HL-60 (cell line): ENCODE measurements around the gene DNAH8.

Source experiments
- GABPA ChIP-seq: IDR thresholded peaks from 2 replicates; pipeline ENCODE4 v1.6.1; 2012; ENCODE audit warnings: low read depth
- POLR2AphosphoS5 ChIP-seq: IDR thresholded peaks from 2 replicates; pipeline ENCODE4 v1.6.1; 2012; ENCODE audit warnings: low read depth
- SPI1 ChIP-seq: IDR thresholded peaks from 2 replicates; pipeline ENCODE4 v1.6.1; 2012; ENCODE audit warnings: low read depth, mild to moderate bottlenecking, borderline replicate concordance
- TF ChIP-seq, protein P1 (sequence below): IDR thresholded peaks from one replicate; pipeline ENCODE4 v1.5.1; 2011; ENCODE audit warnings: low read length, control low read depth, inconsistent platforms; ENCODE audit not compliant: insufficient read depth
- TF ChIP-seq, protein P2 (sequence below): IDR thresholded peaks from 2 replicates; pipeline ENCODE4 v1.6.1; 2012; ENCODE audit warnings: low read depth; ENCODE audit not compliant: insufficient replicate concordance

DNA sequence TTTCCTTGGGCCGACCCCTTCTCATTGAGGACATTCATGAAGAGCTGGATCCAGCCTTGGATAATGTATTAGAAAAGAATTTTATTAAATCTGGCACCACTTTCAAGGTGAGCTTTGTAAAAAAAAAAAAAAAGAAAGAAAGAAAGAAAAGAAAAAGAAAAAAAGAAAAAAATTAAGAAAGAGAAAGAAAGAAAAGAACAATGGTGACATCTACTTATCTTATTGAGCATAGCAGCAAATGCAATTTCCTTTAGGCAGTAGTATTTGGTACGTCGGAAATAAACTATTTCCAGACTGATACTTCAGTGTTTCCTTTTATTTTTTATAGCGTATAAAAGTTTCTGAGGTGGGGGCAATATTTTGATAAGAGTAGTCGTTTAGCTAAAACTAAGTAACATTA lies 214.4 kb downstream of the DNAH8 start:
- TF ChIP-seq, protein P1, sequence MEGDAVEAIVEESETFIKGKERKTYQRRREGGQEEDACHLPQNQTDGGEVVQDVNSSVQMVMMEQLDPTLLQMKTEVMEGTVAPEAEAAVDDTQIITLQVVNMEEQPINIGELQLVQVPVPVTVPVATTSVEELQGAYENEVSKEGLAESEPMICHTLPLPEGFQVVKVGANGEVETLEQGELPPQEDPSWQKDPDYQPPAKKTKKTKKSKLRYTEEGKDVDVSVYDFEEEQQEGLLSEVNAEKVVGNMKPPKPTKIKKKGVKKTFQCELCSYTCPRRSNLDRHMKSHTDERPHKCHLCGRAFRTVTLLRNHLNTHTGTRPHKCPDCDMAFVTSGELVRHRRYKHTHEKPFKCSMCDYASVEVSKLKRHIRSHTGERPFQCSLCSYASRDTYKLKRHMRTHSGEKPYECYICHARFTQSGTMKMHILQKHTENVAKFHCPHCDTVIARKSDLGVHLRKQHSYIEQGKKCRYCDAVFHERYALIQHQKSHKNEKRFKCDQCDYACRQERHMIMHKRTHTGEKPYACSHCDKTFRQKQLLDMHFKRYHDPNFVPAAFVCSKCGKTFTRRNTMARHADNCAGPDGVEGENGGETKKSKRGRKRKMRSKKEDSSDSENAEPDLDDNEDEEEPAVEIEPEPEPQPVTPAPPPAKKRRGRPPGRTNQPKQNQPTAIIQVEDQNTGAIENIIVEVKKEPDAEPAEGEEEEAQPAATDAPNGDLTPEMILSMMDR = no peak
- TF ChIP-seq, protein P2, sequence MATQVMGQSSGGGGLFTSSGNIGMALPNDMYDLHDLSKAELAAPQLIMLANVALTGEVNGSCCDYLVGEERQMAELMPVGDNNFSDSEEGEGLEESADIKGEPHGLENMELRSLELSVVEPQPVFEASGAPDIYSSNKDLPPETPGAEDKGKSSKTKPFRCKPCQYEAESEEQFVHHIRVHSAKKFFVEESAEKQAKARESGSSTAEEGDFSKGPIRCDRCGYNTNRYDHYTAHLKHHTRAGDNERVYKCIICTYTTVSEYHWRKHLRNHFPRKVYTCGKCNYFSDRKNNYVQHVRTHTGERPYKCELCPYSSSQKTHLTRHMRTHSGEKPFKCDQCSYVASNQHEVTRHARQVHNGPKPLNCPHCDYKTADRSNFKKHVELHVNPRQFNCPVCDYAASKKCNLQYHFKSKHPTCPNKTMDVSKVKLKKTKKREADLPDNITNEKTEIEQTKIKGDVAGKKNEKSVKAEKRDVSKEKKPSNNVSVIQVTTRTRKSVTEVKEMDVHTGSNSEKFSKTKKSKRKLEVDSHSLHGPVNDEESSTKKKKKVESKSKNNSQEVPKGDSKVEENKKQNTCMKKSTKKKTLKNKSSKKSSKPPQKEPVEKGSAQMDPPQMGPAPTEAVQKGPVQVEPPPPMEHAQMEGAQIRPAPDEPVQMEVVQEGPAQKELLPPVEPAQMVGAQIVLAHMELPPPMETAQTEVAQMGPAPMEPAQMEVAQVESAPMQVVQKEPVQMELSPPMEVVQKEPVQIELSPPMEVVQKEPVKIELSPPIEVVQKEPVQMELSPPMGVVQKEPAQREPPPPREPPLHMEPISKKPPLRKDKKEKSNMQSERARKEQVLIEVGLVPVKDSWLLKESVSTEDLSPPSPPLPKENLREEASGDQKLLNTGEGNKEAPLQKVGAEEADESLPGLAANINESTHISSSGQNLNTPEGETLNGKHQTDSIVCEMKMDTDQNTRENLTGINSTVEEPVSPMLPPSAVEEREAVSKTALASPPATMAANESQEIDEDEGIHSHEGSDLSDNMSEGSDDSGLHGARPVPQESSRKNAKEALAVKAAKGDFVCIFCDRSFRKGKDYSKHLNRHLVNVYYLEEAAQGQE = no peak
- TF ChIP-seq POLR2AphosphoS5 = no peak
- TF ChIP-seq GABPA = no peak
- TF ChIP-seq SPI1 = no peak
